Fibroblast of skin of right biceps (primary cell): Measurements from ENCODE around the gene FGR.
"Not testable (repeated sequence)": the region's sequence is repeated elsewhere in the genome, so short reads cannot be mapped to it uniquely, and the experiment has no call there.

Source experiments
- DNase-seq: peaks from one replicate; pipeline ENCODE4 v3.0.0-alpha.2; 2013

The FGR gene

DNA sequence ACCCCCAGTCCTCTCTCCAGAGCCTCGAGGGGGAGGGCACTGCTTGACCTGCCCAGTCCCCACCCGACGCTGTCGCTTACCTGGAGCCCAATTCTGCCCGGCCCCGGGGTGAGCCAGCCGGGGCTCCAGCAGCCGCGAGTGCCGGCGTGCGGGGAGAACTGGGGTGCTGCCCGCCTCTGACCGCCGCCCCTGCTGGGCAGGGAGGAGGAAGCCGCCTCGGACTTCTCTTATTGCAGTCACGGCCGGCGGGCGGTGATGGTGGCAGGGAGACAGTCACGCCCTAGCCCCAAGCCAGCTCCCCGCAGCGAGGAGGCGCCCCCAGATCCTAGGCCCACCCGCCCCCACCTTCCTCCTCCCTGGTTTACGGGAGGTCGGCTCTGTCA is at the start of gene FGR:
TSS of gene FGR (minus strand) at position 201 of the 383 bp plus-strand sequence. CDS start 11,269 bp downstream, outside the sequence.
- no peak for DNase-seq

DNA sequence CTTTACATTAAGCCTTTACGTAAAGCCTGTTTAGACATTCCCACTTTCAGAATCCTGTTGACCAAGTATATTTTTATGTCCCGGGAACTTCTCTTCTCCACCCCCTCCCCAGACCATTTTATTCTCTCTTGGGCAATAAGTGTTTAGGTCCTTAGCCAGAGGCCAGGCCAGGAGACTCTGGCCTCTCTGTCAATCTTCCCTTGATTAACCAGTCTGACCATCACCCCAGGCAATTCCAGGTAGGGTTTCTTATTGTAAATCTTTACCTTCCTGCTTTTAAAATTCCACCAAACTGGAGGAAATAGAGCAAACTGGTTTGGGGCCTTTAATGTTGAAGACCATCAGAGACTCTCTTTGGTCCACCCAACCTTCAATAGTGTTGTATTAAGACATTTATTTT is 49.2 kb upstream of the FGR start:
- no peak for DNase-seq

DNA sequence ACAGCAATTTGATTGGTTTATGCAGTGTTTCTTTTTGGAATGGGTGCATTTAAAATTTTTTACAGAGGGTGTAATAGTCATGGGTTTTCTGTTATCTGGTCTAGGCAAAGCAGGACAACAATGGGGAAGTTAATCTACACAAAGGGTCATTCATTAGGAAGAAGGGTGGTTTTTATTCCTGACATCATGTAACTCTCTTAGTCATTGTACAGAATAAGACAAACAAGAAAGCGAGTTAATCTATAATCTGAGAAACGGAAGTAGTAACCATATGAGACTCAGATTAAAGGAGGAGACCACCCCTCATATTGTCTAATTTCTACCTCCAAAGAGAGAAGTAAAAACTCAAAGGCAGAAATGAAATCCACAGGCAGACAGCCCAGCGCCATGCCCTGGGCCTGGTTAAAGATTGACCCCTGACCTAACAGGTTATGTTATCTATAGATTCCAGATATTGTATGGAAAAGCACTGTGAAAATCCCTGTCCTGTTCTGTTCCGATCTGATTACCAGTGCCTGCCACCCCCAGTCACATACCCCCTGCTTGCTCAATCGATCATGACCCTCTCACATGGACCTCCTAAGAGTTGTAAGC is 47.5 kb upstream of the FGR start:
- DNase-seq = no peak

DNA sequence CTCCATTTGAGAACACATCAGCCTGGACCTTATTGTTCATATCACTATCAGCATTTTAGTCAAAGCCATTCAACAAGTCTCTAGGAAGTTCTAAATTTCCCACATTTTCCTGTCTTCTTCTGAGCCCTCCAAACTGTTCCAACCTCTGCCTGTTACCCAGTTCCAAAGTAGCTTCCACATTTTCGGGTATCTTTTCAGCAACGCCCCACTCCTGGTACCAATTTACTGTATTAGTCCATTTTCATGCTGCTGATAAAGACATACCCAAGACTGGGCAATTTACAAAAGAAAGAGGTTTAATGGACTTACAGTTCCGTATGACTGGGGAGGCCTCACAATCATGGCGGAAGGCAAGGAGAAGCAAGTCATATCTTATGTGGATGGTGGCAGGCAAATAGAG is 46.6 kb upstream of the FGR start:
- not testable (repeated sequence) for DNase-seq

DNA sequence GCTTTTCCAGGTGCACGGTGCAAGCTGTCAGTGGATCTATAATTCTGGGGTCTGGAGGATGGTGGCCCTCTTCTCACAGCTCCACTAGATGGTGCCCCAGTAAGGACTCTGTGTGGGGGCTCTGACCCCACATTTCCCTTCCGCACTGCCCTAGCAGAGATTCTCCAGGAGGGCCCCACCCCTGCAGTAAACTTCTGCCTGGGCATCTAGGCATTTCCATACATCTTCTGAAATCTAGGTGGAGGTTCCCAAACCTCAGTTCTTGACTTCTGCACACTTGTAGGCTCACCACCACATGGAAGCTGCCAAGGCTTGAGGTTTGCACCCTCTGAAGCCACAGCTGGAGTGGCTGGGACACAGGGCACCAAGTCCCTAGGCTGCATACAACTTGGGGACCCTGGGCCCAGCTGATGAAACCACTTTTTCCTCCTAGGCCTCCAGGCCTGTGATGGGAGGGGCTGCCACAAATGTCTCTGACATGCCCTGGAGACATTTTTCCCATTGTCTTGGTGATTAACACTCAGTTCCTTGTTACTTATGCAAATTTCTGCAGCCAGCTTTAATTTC is 45.3 kb upstream of the FGR start:
- DNase-seq = not testable (repeated sequence)

DNA sequence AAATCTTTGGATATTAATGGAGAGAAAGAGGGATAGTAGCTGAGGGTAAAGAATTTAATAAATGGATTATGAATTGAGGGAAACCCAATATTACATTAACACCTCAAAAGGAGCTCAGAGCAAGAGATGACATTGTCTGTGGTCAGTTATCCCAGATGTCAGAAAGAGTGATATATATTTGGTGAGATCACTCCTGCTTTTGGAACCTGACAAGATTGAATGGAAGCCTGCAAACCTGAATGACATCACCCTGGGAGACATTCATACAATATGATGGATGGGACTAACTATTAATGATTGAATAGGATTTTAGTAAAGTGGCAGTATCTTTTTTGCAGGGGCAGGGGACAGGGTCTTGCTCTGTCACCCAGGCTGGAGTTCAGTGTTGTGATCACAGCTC is 43.8 kb upstream of the FGR start:
- DNase-seq = no peak

DNA sequence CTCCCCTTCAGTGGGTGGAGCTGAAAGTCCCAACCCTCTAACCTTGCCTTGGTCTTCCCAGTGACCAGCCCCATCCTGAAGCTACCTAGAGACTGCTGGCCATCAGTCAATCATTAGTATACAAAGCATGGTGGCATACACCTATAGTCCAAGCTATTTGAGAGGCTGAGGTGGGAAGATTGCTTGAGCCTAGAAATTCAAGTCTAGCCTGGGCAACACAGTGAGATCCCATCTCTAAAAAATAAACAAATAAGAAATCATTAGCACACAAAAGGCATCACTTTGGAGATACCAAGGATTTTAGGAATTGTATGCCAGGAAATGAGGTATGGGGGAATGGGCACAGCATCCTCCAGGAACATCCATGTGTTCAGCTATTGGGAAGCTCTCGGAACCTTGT is 41.4 kb upstream of the FGR start:
- no peak for DNase-seq

DNA sequence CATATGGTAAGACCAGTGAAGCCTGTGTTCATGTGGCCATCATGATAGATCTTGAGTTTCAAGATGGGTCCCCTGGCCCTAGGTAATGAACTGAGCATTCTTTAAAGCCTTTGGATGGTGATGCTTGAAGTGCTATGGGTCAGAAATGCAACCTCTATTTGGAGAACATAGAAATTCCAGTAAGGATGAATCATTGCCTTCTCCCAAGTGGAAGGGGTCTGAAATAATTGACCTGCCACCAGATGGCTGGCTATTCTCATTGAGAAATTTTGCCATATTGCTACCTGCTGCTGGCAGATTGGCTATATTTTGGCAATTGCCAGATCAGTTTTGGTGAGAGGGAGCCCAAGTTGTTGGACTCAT is 37.7 kb upstream of the FGR start:
- DNase-seq = peak; percentile 48

DNA sequence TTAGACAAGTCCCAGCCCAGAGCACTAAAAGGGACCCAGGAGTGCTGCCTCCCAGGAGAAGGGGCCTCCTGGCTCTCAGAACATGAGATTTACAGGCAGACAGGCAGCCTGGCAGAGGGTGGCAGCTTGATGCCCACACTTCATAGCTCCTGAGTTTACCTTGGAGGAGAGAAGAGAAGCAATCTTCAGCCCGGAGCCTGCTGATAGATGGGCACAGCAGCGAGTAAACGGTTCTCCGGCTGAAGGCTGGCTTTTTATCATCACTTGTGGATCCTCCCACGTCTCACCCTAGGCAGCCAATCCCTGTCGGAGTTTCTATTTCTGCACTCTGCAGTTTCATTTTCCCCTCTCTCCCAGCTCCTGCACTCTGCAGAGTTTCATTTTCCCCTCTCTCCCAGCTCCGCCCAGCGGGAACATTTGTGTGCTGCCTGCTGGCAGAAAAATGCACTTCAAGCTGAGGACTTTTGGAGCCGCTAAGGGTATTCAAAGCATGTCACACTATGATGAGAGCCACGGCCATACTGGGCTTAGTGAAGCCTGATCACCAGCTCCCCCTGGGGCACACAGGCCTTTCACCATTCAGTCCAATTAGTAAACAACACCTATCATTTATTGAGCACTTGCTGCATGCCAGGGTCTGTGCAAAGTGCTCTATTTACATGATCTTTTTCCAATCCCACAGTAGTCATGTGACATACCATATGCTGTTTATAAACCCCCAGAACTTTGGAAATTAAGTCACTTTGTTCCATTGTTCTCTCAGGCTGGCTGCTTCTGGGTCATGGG is 37.2 kb upstream of the FGR start, which contains the start of gene IFI6:
TSS of gene IFI6 (minus strand) at position 229 of the 786 bp plus-strand sequence. CDS start 2,878 bp downstream, outside the sequence.
- DNase-seq = peak; percentile 95

DNA sequence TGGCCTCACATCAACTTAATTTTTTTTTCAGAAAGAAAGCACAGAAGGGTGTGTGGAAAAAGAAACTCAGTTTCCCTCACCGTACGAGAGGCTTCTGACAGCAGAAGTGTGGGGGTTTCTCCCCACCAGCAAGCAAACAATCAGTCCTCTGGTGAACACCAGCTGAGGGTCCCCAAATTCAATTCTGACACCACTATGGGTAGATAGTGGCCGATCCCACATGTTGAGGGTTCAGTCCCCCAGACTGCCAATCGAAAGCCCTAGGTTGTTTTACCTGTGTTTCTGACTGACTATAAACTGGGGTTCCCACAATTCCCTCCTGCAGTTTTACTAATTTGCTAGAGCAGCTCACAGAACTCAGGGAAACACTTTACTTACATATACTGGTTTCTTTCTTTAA is 34.9 kb upstream of the FGR start:
- DNase-seq = no peak

DNA sequence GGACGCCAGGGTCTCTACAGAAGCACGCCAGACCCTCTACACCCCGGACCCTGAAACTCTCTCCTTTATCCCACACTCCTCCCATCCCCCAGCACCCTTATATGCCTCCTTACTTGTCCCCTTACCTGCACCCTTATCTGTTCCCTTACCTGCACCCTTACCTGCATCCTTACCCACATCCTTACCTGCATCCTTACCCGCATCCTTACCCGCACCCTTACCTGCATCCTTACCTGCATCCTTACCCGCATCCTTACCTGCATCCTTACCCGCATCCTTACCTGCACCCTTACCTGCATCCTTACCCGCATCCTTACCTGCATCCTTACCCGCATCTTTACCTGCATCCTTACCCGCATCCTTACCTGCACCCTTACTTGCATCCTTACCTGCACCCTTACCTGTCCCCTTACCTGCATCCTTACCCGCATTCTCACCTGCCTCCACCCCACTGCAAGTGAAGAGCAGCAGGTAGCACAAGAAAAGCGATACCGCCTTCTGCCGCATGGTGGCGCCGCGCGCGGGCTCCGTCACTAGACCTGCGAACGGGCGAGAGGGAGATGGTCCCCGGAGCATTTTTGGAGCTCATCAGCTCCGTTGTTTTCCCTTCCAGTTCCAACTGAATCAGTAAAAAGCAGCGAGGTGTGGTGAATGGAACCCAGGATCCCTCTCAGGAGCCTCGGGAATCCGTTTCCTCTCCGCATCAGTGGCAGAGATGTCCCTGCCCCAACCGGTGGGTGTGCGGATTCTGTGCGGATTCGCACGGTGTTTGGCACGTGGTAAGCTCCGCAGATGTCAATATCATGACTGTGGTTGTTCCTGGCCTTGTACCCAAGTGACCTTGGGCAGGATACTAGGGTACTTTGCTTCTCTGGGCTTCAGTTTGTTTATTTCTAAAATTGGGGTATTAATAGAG is 34.1 kb upstream of the FGR start:
- peak; percentile 45 for DNase-seq

DNA sequence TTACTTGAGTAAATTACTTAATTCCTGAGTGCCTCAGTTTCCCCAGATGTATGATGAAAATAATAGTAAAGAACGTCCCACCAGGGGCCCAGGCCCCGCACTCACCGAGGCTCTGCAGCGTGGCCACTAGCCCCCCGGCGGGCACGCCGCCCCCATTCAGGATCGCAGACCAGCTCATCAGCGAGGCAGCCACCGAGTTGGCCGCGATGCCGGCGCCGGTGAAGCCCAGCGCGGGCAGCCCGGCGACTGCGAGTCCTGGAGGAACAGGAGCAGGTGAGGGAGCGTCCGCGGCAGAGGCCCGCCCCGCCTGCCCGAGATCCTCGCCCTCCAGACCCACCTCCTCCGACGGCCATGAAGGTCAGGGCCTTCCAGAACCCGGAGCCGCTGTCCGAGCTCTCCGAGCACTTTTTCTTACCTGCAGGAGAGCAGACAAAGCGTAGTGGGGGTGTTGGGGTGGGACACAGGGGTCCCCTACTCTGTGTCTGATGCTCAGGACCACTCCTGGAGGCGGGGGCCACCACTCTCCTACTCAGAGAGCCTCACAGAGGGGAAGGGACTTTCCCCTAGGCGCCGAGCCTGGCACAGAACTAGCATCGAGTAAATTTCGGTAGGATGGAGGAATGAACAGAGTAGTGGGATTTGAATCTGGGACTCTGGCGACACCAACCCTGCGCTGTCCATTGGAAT is 33.3 kb upstream of the FGR start:
- no peak for DNase-seq

DNA sequence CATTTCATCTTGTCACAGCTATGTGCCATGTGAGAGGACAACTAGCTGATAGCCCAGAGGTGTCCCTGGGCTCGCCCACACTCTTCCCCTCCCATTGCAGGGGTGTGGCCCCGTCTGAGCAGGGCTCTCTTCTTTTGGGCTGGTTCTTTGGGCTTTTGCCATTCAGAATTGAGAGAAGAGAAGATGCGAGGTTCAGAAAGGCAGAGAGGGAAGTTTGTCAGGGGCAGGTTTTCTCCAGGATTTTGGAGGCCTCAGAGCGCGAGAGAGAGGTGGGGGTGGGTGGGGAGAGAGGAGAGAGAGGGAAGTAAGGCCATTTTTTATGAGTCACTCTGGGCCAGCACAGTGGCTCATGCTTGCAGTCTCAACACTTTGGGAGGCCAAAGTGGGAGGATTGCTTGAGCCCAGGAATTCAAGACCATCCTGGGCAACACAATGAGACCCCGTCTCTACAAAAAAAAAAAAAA is 31.8 kb upstream of the FGR start:
- peak; percentile 39 for DNase-seq

DNA sequence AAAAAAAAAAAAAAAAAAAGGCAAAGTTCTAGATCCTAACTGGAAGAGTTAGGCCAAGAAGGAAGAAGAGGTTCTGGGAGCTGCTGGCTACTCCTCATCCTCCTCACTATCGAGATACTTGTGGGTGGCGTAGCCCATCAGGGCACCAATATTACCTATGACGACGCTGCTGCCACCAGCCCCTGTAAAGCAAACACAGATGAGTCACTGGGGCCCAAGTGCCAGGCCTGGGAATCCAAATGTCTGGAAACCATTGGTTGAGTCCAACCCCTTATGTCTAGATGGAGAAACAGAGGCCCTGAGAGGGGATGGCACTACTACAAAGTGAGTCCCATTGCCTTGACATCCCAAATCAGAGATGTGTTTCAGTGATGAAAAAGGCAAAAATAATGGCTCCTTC is 31.3 kb upstream of the FGR start:
- no peak for DNase-seq

DNA sequence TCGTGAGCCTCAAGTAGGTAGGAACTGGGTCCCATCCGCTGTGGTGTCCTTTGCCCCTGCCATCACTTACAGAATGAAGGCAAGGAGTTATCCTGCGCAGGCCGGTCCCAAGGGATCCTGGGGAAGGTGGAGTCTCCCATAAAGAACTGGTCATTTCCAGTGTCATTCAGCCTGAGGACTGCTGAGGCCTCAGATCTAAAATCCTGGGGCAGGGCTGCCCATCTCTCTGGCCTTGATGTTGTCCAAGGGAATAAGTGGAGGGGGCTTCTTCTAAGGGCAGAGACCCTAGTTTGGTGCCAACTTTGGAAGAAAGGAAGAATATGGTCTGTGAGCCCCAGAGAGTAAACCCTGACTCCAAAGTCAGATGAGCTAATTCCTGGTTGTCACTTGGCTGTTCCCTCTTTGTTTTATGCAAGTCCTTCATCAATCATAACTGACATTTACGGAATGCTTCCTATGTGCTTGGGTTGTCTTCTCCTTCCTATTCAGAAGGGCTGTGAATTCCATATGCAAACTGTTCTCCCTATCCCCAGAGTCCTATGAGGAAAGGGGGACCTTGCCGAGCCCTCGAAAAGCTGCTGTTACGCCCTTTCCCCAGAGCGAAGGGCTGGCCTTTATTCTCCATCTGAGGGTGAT is 30.1 kb upstream of the FGR start:
- no peak for DNase-seq

DNA sequence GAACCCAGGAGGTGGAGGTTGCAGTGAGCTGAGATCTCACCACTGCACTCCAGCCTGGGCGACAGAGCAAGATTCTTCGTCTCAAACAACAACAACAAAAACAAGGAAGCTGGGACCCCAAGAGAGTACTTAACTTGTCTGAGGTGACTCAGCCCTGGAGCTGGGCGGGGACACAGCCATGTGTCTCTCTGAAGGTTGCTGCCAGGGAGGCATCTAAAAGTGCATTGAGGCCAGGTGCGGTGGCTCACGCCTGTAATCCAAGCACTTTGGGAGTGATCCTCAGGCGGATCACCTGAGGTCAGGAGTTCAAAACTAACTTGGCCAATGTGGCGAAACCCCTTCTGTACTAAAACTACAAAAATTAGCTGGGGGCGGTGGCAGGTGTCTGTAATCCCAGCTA is 29.3 kb upstream of the FGR start:
- no peak for DNase-seq

DNA sequence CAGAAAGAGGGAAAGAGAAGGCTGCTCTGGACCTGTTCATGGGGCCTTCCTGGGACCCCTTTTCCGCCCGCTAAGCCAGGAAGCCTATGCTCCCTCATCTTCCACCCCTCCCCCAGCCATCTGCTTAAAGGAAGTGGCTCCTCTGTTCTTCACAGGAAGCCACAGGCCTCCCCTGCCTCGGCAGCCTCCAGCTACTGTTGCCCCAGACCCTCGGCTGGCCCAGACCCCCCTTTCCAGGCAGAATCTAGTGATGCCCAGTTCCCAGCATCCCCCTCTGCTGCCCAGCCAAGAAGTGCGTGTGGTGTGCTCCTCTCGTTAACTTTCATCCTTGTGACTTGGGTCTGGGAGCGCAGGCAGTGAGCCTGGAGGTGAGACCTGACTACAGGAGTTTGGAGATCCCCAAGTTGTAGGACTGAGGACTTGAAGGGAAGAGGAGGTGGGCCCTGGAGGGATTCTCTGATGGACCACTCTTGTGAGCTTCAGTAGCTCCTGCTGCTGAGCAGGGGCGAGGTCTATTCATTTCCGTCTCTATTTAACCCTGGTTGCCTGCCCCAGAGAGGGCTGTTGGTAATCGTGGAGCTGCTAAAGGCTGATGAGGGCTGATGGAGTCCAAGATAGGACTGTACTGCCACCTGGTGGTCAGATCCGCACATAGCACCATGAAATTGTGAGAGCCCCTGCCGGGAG is 27.9 kb upstream of the FGR start:
- DNase-seq = peak; percentile 85

DNA sequence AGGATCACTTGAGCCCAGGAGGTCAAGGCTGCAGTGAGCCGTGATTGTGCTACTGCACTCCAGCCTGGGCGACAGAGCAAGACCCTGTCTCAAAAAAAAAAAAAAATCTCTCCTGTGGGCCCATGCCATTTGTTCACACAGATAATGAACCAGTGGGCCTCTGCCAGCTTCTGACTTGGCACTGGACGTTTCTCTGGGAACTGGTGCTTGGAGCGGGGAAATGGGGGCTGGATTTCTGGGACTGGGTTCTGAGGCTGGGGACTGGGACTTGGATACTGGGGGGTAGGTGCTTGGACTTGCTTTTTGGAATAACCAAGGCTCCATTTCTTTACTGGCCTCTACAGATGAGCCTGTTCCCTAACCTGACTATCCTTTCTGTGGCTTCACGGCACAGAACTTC is 27.3 kb upstream of the FGR start:
- no peak for DNase-seq

DNA sequence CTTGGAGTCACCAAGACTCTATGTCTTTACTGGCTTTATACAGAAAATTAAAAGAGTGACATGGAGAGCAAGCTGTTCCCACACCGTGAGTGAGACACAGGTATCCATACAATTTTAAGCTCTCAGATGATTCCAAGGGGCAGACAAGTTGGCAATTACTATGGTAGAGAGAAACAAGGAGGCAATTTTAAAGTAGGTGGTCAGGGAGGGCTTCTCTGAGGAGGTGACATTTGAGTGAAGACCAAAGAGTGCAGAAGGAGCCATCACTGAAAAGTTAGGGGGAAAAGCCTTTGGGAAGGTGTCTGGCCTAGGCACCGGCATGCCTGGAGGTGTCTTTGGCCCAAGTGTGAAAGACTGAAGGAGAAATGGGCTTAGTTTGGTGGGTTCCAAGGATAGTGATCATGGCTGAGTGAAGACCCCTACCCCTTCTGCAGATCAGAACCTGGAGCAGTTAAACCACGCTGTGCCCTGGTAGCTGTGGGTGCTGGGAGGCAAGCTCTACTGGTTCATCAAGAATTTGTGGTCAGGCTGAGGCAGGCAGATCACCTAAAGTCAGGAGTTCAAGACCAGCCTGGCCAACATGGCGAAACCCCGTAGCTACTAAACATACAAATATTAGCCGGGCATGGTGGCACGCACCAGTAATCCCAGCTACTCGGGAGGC is 26.6 kb upstream of the FGR start:
- DNase-seq = no peak

DNA sequence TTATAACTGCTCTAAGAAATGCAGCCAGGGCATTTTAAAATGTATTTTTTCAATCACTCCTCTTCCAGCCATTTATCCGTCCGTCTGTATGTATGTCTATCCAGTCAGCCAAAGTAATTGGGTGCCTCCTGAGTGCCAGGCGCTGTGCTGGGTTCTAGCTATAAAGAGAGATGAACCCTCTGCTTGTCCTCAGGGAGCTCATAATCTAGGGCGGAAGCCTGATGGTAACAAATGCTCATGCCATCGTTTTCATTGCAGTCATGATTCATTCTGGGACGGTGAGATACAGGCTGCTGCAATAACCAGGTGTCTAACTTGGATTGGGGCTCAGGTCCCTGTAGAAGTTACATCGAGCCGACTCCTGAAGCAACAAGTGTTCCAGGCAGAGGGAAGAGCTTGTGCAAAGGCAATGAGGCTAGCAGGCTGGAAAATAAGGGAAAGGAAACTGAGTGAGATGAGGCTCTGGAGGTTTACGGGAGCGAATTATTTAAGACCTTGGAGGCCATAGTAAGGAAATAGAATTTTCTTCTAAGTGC is 25.4 kb upstream of the FGR start:
- no peak for DNase-seq
